Right renal cortex interstitium (tissue), 3 donors: ENCODE results near the gene TACR1. TPM values are rescaled to one million over a fixed set of nuclear protein-coding genes. Genes with fewer than 3 reads are reported as not detected.

ENCODE experiments used
- DNase-seq, 3 donors: peaks; one replicate each; pipeline ENCODE4 v3.0.0-alpha.2; 2013; ENCODE audit warnings: low read depth in 3 of 3, low spot score in 2 of 3
- polyA plus RNA-seq, 3 donors: library from polyadenylated mRNA; unstranded; fragments of 120-200 nt; gene quantifications; one replicate each; pipeline ENCODE4 v1.2.1, GENCODE V29; 2013; ENCODE audit not compliant: insufficient read length in 3 of 3

TACR1 gene
- polyA plus RNA-seq, 3 donors, result 1.7 to 2.3 (median 1.9) TPM

DNA sequence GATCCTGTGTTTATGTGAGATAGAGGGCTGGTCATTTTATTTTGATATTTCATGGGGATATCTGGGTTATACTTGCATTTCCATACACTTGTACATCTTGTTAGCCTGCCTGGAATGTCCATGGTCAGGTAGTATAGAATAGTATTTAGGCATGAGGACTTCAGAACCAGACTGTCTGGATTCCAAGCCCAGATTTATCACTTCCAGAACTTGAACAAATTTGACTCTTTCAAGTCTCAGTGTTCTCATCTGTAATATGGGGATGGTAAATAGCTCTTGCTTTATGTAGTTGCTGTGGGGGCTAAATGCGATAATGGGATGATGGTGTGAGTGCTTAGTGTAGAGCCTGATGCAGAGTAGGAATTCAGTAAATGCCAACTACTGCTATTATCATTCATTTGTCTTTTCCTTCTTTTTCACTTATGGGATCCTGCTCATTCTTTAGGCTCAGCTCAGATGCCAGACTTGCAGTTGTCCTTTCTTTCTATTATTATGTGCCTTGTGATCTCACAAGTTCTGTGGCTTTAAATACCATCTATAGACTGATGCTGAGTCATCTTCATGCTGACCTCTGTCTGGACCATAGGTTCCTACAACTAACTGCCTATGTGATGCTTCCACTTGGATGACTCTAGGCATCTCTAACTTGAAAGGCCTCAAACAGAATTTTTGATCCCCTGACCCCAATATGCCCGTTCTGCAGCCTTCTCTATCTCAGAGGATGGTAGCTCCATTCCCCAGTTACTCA lies 173.5 kb downstream of the TACR1 start:
- no peak for DNase-seq

- no peak for DNase-seq
These were observed 174.1 kb downstream of the TACR1 start for GRCh38 chr2:75025216-75025615.

DNA sequence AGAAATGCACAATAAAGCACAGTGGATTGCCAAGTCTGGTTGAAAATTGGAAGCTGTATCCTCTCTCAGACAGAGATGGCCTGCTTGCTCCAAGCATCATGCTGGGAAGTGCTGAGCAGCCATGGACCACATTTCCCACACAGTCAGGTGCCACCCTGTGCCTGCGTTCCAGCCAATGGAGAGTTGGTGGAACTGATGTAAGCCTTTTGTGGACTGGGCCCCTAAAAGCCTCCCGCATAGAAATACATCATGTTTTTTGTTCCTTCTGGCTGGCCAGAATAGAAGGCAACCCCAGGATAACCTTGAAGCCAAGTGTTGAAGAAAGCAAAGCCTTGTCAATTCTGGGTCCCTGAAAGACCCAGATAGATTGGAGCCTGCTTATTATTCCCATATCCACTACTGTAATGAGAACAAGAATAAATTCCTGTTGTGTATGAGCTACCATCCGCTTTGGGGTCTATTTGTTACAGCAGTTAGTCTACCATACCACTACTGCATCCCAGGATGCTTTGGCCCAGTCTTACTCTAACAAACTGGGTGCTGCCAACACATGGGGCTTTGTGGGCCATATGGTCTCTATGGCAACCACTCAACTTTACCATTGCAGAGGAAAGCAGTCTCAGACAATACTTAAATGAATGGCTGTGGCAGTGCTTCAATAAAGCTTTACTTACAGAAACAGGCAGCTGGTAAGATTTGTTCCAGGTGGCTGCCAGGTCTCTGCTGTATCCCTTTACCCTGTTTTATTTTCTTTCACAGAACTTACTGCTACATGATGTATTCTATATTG lies 175.5 kb downstream of the TACR1 start:
- DNase-seq, result no peak

DNA sequence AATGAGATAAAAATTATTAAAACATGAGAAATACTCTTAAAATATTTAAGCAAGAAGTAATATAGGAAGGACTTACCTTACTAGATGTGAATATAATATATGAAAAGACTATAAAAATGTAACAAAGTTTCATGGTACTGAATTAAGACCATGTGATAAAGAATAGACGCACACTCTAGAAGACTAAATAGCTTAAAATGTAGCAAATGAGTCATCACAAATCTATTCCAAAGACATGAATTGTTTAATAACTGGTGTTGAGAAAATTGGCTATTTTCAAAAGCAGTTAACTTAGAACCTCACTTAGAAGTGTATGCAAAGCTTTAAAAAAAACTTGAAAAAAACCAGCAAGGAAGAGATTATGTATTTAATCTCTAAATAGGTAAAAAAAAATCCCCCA lies 176.8 kb downstream of the TACR1 start:
- DNase-seq, result no peak

DNA sequence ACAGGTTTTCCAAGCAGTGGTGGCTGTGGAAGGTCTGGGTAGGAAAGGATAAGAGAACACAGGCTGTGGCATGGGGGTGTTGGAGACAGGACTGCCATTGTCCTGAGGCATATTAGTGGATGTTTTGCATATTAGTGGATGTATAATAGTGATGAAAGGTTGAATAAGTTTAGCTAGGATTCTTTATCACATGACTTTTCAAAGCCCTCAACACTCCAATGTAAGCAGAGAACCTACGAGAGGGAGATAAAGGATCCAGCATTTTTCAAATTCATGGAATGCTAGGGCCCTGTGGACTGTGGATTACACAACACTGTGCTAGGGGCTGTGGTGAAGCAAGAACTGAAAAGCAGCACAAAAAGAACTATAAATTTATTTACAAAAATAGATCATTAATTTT lies 177.6 kb downstream of the TACR1 start:
- no peak for DNase-seq

GRCh38 chr2:75020476-75020875 lies 178.8 kb downstream of the TACR1 start:
- no peak for DNase-seq

- no peak for DNase-seq
These were observed 179.5 kb downstream of the TACR1 start for GRCh38 chr2:75019790-75020189.

DNA sequence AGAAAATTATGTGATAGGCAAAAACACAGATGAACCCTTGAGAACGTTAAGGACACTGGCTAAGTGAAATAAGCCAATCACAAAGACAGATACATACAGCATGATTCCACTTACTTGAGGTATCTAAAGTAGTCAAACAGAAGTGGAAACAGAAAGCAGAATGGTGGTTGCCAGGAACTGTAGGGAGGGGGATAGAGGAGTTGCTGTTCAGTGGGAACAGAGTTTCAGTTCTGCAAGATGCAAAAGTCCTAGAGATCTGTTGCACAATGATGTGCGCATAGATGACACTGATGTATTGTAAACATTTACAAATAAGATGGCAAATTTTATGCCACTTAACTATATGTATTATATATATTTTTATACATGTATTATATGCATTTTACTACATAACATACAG lies 181.2 kb downstream of the TACR1 start:
- DNase-seq, result no peak

DNA sequence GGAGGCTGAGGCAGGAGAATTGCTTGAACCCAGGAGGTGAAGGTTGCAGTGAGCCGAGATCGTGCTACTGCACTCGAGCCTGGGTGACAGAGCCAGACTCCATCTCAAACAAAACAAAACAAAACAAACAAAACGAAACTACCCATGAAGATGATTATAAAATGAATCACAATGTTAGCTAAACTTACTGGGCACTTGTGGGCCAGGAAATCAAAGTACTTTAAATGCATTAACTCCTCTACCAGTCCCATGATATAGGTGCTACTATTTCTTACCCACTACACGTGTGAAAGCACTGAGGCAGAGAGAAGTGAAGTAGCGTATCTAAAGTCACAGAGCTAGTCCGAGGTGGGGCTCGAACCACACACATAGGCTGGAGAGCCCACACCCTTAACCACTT lies 187.2 kb downstream of the TACR1 start:
- DNase-seq, result no peak

DNA sequence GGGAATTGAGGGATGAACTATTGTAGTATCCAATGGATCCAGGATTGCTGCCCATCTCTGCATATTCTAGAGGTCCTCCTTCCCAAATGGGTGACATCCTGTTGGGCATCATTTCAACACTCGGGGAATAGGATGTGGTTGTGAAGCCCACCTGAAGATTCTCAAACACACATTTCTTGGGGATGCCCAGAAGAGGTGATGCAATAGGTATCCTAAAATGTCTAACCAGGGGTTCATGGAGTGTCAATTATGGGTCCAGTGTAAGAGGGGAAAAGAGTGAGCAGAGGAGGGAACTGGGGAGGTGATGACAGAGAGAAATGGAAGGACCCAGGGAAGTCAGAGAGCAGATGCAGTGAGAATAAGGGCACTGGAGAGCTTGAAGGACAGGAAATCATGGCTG lies 188.7 kb downstream of the TACR1 start:
- no peak for DNase-seq

GRCh38 chr2:75007819-75008218 lies 191.5 kb downstream of the TACR1 start:
- DNase-seq, result no peak

DNA sequence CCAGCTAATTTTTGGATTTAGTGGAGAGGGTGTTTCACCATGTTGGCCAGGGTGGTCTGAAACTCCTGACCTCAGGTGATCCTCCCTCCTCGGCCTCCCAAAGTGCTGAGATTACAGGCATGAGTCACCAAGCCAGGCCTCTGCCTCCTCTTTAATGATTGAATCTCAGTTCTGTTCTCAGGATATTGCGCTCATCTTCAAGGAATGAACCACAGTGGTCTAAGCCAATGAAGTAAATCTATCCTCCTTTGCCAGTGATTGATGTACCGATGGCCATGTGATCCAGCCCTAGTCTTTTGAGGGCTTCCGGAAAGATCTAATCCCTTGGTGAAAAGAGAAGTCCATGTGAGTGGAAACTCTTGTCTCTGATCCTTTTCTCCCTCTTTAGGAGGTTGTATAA lies 192.3 kb downstream of the TACR1 start:
- no peak for DNase-seq

GRCh38 chr2:75006041-75006440 lies 193.3 kb downstream of the TACR1 start:
- no peak for DNase-seq

DNA sequence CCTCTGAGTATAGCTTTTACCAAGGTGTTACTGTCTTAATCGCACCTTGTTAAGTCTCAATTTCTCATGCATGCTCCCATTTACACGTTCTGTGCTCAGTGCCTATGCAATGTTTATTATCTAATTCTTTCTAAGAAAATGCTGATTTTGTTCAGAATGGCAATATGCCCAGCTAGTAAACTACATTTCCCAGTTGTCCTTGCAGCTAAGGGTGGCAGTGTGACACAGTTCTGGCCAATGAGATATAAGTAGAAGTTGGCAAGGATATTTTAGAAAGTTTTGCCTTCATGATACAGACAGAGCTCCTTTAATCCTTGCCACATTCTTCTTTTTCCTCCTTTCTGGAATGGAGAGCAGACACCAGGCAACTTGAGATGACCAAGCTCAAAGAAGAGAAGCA lies 195.5 kb downstream of the TACR1 start:
- DNase-seq, result no peak

DNA sequence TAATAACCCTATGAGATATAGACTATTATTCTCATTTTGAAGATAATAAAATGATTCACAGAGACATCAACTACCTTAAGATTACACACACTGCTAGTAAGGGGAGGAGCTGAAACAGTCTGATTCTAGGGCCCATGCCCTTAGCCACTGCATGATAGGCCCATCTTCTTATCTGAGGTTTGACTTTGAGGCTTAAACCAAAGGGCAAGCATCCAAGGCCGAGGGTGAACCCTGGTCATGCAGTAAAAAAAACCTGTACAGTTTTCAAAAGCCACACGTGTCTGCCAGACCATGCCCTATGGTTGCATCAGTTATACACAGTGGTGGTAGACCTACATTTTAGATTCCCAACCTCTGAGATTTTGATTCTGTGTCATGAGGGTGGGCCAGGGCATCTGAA lies 196.0 kb downstream of the TACR1 start:
- no peak for DNase-seq

- no peak for DNase-seq
These were observed 197.3 kb downstream of the TACR1 start for GRCh38 chr2:75002007-75002406.

- no peak for DNase-seq
These were observed 199.9 kb downstream of the TACR1 start for GRCh38 chr2:74999468-74999867.

Other genes with a start within 250 kb of the TACR1 start
- gene POLE4, start 240.9 kb downstream of the TACR1 start, polyA plus RNA-seq, result 10 to 100 TPM; 43.9 to 48.3 (median 46.3) TPM